Erythroblast (primary cell): ENCODE results near the gene JPH2.

Experiments
- GATA1 ChIP-seq: IDR thresholded peaks from 2 replicates; pipeline ENCODE4 v1.6.1; 2011; ENCODE audit warnings: low read depth, mild to moderate bottlenecking, control low read depth, low read length, moderate library complexity
- POLR2A ChIP-seq: IDR thresholded peaks from 2 replicates; pipeline ENCODE4 v1.6.1; 2011; ENCODE audit warnings: mild to moderate bottlenecking, low read length

DNA sequence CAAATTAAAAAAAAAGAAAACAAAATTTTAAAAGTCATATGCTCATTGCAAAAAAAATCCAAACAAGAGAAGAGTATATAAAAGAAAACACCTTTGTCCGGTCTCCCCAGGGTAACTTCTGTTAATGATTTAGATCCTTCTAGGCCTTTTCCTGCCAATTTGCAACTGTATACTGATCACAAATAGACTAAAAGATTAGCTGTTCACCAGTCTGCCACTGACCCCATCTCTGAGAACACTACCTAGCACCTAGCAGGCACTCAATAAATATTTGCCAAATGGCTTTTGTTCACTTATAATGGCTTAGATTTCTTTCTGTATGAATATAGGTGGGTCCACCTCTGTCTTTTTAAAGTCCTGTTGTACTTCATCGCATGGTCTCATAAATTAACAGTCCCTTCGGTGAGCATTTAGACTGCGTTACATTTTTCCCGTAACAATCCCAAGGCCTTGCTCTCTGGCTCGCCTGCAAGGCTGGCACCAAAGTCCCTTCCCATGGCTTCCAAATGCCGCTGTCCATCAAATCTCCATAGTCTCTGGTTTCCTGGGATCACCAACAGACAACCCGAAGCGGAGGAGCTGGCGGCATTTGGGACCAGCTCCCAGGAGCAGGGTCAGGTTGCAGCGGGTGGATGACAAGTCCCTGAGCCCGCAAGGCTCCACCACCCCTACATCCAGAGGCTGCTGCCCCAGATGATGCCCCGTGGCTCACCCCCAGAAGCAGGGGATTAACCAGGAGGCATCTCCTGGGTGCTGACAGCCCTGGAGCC lies 11.8 kb downstream of the JPH2 start:
- TF ChIP-seq POLR2A (no peak), GATA1 (no peak)
